ENCODE data around the gene PROX1. TPM values are rescaled to one million over a fixed set of nuclear protein-coding genes. Genes with fewer than 3 reads are reported as not detected.

PROX1 gene
- total and polyA plus RNA-seq, 4 donors, result 4.3 to 14.8 (median 10.7) TPM

DNA sequence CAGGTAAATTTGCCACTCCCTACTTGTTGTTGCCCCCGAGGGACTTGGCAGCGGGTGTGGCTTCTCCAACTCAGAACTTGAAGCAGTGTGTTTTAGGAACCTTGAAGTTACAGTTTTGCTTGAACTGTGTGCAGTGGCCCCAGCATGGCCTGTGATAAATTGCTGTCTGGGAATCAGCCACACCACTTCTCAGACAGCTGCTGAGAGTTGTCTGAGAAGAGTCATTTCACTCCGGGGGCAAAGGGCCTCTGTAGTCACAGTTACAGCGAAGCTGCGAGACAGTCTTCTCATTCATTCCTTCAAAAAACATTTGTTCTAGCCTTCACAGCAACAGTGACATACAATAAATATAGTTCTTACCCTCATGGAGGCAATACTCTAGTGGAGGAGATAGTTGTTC is 70.3 kb downstream of the PROX1 start:
- Histone ChIP-seq H3K4me3 (ENCODE audit: low read depth, low read length) (no peak overlapping the region), H3K27me3 (ENCODE audit: control insufficient read depth, insufficient read depth, low read length) (no peaks in the 10 kb centered on the region), H3K9me3 (ENCODE audit: control insufficient read depth, insufficient read depth, low read length) (no peaks in the 10 kb centered on the region), H3K4me1 (ENCODE audit: control insufficient read depth, insufficient read depth, low read length) (no peaks in the 10 kb centered on the region), H3K36me3 (ENCODE audit: control insufficient read depth, insufficient read depth, low read length) (no peaks in the 10 kb centered on the region), H3K27ac (ENCODE audit: low read depth, low read length) (no peak overlapping the region)
- WGBS (ENCODE audit: insufficient coverage), result 84% methylated on average over 3 of the region's 5 CpGs
- DNase-seq (ENCODE audit: low read depth in 4 of 6, low spot score in 6 of 6), result no peak

DNA sequence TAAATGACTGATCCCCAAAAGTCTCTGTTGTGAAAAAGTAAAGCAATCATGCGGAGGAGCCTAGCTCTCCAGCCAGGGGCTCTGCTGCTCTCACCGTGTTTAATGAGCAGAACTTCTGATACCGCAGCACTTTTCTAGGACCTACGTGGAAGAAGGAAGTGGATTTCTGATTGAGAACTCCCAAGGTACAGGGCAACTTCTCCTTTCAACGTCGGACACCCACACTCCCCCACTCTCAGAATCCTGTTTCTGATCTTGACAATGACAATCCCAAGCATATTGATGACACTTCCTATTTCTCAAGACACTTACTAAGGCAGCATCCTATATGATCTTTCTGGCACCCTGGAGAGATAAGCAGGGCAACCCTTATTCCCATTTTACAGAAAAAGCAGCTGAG is 78.4 kb downstream of the PROX1 start:
- Histone ChIP-seq H3K36me3 (ENCODE audit: control insufficient read depth, insufficient read depth, low read length) (no peaks in the 10 kb centered on the region), H3K27ac (ENCODE audit: low read depth, low read length) (no peak overlapping the region), H3K4me1 (ENCODE audit: control insufficient read depth, insufficient read depth, low read length) (no peaks in the 10 kb centered on the region), H3K9me3 (ENCODE audit: control insufficient read depth, insufficient read depth, low read length) (no peaks in the 10 kb centered on the region), H3K4me3 (ENCODE audit: low read depth, low read length) (no peak overlapping the region), H3K27me3 (ENCODE audit: control insufficient read depth, insufficient read depth, low read length) (no peaks in the 10 kb centered on the region)
- DNase-seq (ENCODE audit: low read depth in 4 of 6, low spot score in 6 of 6), result no peak
- 76% methylated on average over 3 of the region's 6 CpGs for WGBS (ENCODE audit: insufficient coverage)

DNA sequence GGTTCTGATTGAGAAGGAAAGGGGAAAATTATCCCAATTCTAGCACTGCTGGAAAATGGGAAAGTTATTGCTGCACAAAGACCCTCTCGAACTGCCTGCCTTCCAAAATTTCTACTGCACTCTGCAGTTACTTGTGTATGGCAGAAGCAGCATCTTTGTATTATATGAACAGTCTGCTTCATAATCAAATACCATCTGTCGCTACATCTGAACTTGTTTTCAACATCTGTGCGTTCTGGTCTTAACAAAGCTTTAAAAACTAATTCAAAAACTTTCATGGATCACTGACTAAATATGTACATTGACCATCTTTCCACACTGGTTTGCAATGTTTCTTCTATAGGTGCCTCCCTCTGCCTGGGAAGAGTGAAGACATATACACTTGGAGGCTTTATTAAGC is 79.2 kb downstream of the PROX1 start:
- Histone ChIP-seq H3K4me1 (ENCODE audit: control insufficient read depth, insufficient read depth, low read length) (no peaks in the 10 kb centered on the region), H3K27ac (ENCODE audit: low read depth, low read length) (no peak overlapping the region), H3K36me3 (ENCODE audit: control insufficient read depth, insufficient read depth, low read length) (no peaks in the 10 kb centered on the region), H3K4me3 (ENCODE audit: low read depth, low read length) (no peak overlapping the region), H3K27me3 (ENCODE audit: control insufficient read depth, insufficient read depth, low read length) (no peaks in the 10 kb centered on the region), H3K9me3 (ENCODE audit: control insufficient read depth, insufficient read depth, low read length) (no peaks in the 10 kb centered on the region)
- DNase-seq (ENCODE audit: low read depth in 4 of 6, low spot score in 6 of 6), result peak in 2 of 6 donors; percentile 70 to 72
- 80% methylated on average over 1 of the region's 3 CpGs for WGBS (ENCODE audit: insufficient coverage)

DNA sequence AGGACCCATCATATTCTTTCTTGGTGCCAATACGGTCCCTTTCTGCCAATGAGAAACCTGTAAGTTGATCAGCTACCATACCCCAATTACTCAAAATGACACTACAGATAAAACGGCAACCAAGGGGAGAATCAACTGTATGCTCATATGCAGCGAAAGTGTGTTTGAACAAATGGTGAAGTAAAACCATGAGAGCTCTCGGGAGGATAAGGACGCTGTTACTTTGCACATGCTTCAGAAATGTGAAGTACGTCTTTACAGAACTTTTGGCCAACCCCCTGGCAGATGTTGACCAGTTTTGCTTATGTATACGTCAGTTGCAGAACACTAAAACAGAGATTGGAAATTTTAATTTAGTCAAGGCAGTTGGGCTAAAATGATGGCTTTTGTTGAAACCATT is 79.6 kb downstream of the PROX1 start:
- H3K9me3 ChIP-seq (ENCODE audit: control insufficient read depth, insufficient read depth, low read length), result no peaks in the 10 kb centered on the region
- H3K27ac ChIP-seq (ENCODE audit: low read depth, low read length), result no peak overlapping the region
- DNase-seq (ENCODE audit: low read depth in 4 of 6, low spot score in 6 of 6), result peak in 1 of 6 donors; percentile 62
- H3K4me1 ChIP-seq (ENCODE audit: control insufficient read depth, insufficient read depth, low read length), result no peaks in the 10 kb centered on the region
- no peaks in the 10 kb centered on the region for H3K36me3 ChIP-seq (ENCODE audit: control insufficient read depth, insufficient read depth, low read length)
- 91% methylated on average over 5 of the region's 7 CpGs for WGBS (ENCODE audit: insufficient coverage)
- H3K4me3 ChIP-seq (ENCODE audit: low read depth, low read length), result no peak overlapping the region
- no peaks in the 10 kb centered on the region for H3K27me3 ChIP-seq (ENCODE audit: control insufficient read depth, insufficient read depth, low read length)

DNA sequence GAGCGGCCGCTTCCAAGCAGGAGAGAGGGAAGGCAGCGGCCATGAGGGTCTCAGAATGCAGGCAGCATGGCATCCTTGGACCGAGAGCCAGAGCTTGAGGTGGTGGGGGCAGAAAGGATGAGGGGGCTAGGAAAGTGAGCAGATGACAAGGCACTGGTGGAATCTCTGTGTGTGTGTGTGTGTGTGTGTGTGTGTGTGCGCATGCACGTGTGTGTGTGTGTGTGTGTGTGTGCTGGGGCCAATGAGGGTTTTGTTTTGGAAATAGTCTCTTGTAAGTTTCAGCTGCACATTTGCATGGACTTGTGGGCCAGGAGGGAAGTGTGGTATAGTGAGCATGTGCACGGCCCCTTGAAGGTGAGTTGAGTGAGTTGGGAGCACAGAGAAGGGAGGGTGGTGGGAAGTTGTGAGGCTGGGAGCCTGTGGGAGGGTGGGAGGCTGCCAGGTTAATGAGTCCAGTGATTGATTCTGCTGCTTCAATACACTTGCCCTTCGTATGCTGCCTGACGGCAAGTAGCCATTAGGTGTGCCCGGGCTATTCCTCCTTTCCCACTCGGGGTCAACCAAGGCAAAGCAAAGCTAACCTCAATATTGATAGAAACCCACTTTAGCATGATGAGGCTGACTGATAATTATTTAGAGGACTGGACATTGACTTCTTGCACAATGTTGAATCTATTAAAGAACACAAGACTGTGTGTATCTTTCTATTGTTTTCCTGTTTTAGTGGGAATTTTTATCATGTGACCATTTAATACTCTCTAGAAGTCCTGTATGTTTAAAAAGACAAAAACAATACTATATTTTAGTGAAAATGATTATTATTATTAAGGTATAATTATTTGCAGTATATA is 80.3 kb downstream of the PROX1 start:
- Histone ChIP-seq H3K4me1 (ENCODE audit: control insufficient read depth, insufficient read depth, low read length) (no peaks in the 10 kb centered on the region), H3K9me3 (ENCODE audit: control insufficient read depth, insufficient read depth, low read length) (no peaks in the 10 kb centered on the region), H3K36me3 (ENCODE audit: control insufficient read depth, insufficient read depth, low read length) (no peaks in the 10 kb centered on the region), H3K27ac (ENCODE audit: low read depth, low read length) (no peak overlapping the region), H3K4me3 (ENCODE audit: low read depth, low read length) (no peak overlapping the region), H3K27me3 (ENCODE audit: control insufficient read depth, insufficient read depth, low read length) (no peaks in the 10 kb centered on the region)
- 83% methylated on average over 7 of the region's 11 CpGs for WGBS (ENCODE audit: insufficient coverage)
- no peak for DNase-seq (ENCODE audit: low read depth in 4 of 6, low spot score in 6 of 6)

DNA sequence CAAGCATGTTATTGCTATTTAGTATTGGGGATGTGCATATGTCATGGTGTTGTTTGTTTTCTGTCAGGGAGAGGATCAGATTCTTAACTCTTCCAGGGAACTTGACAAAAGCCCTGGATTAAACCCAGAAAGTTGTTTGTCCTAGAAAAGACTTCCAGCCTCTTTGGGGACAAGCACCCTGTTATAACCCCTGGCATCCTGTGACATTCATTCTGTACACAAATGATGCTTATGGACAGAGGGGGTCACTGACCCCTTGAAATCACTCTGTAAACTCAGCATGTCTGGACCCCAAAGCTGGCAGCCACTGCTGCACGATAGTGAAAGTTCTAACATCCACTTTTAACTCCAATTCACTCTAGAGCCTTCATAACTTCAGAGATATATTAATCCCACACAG is 81.2 kb downstream of the PROX1 start:
- Histone ChIP-seq H3K36me3 (ENCODE audit: control insufficient read depth, insufficient read depth, low read length) (no peaks in the 10 kb centered on the region), H3K9me3 (ENCODE audit: control insufficient read depth, insufficient read depth, low read length) (no peaks in the 10 kb centered on the region), H3K4me1 (ENCODE audit: control insufficient read depth, insufficient read depth, low read length) (no peaks in the 10 kb centered on the region), H3K4me3 (ENCODE audit: low read depth, low read length) (no peak overlapping the region), H3K27ac (ENCODE audit: low read depth, low read length) (no peak overlapping the region), H3K27me3 (ENCODE audit: control insufficient read depth, insufficient read depth, low read length) (no peaks in the 10 kb centered on the region)
- DNase-seq (ENCODE audit: low read depth in 4 of 6, low spot score in 6 of 6), result no peak
- WGBS (ENCODE audit: insufficient coverage), result no CpG with 5 or more reads among the region's 1 CpG

DNA sequence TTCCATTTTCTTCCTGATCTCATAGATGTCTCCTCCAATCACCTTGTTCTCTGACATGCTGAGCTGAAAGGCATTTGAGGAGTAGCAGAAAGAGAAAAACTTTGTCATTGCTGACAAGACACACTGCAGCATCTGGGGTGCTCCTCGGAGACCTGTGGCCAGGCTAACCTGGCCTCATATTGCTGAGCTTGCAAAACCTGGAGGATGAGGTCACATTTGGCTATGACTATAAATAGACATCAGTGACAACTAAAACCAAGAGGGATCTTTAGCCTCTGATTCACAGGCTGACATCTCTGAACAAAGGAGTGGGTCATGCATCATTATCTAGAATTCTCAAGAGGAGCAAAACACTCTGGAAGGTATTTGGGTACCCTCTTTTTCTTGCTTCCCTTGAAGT is 83.7 kb downstream of the PROX1 start:
- H3K27me3 ChIP-seq (ENCODE audit: control insufficient read depth, insufficient read depth, low read length), result no peaks in the 10 kb centered on the region
- DNase-seq (ENCODE audit: low read depth in 4 of 6, low spot score in 6 of 6), result no peak
- WGBS (ENCODE audit: insufficient coverage), result no CpG with 5 or more reads among the region's 1 CpG
- no peaks in the 10 kb centered on the region for H3K36me3 ChIP-seq (ENCODE audit: control insufficient read depth, insufficient read depth, low read length)
- H3K27ac ChIP-seq (ENCODE audit: low read depth, low read length), result no peak overlapping the region
- no peaks in the 10 kb centered on the region for H3K9me3 ChIP-seq (ENCODE audit: control insufficient read depth, insufficient read depth, low read length)
- no peak overlapping the region for H3K4me3 ChIP-seq (ENCODE audit: low read depth, low read length)
- H3K4me1 ChIP-seq (ENCODE audit: control insufficient read depth, insufficient read depth, low read length), result no peaks in the 10 kb centered on the region

DNA sequence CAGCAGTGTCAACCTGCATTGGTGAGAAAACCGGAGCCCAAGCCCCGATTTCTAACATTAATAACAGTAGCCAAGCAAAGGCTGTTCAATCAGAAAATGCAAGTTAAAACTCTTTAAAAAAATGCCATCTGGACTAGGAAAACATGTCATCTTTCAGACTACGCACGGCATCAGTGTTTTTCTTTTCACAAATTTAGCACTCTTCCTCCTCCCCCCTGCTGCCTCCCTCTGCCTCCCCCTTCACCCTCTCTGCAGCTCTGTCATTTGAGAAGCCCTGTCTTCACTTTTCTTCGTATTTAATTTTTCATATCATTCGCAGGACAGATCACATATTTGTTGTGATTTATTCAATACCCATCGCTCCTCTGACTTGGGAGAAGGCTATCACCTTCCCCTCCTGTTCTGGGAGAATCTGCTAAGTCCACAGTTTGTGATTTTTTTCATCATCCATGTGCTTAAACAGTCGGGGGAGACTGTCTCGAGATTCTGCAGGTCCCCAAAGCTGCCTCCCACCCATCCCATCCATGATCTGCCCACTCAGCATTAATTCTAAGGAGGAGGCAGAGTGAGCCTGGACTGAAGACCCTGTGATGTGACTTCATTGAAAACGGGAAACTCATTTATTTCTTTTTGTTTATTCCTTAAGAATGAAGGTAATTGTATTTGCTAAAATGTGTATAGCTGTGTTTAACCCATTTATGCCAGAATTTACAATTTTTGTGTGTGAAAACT is 84.8 kb downstream of the PROX1 start:
- no peaks in the 10 kb centered on the region for H3K36me3 ChIP-seq (ENCODE audit: control insufficient read depth, insufficient read depth, low read length)
- H3K27me3 ChIP-seq (ENCODE audit: control insufficient read depth, insufficient read depth, low read length), result no peaks in the 10 kb centered on the region
- H3K27ac ChIP-seq (ENCODE audit: low read depth, low read length), result no peak overlapping the region
- no peaks in the 10 kb centered on the region for H3K9me3 ChIP-seq (ENCODE audit: control insufficient read depth, insufficient read depth, low read length)
- H3K4me3 ChIP-seq (ENCODE audit: low read depth, low read length), result no peak overlapping the region
- H3K4me1 ChIP-seq (ENCODE audit: control insufficient read depth, insufficient read depth, low read length), result peaks cover 4% of the 10 kb centered on the region
- DNase-seq (ENCODE audit: low read depth in 4 of 6, low spot score in 6 of 6), result no peak
- 81% methylated on average over 5 of the region's 10 CpGs for WGBS (ENCODE audit: insufficient coverage)

DNA sequence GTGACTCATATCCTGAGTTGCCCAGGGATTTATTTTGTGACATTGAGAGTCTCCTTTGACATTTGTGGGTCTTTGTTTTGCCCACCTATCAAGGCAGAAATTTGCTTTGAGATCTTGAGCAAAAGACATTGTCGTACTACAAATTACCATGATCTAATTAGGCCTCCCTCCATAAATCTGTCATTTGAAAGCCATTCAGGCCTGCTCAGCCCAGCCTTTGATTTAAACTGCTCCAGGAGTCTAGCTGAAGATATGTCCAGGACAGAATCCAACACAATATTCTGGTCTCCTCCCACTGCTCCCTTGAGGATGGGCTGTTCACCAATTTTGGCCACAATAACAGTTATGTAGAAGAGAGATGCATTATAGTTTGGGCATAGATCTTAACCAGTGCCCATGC is 86.7 kb downstream of the PROX1 start:
- peak in 1 of 6 donors; percentile 10 for DNase-seq (ENCODE audit: low read depth in 4 of 6, low spot score in 6 of 6)
- H3K9me3 ChIP-seq (ENCODE audit: control insufficient read depth, insufficient read depth, low read length), result no peaks in the 10 kb centered on the region
- H3K36me3 ChIP-seq (ENCODE audit: control insufficient read depth, insufficient read depth, low read length), result no peaks in the 10 kb centered on the region
- no peak overlapping the region for H3K4me3 ChIP-seq (ENCODE audit: low read depth, low read length)
- H3K4me1 ChIP-seq (ENCODE audit: control insufficient read depth, insufficient read depth, low read length), result peaks cover 4% of the 10 kb centered on the region
- H3K27me3 ChIP-seq (ENCODE audit: control insufficient read depth, insufficient read depth, low read length), result no peaks in the 10 kb centered on the region
- 50% methylated on average over 1 of the region's 1 CpG for WGBS (ENCODE audit: insufficient coverage)
- H3K27ac ChIP-seq (ENCODE audit: low read depth, low read length), result no peak overlapping the region

Measured in spinal cord (tissue), 10 donors.